Right cardiac atrium (tissue), 5 donors: ENCODE results near the gene BMP7. TPM values are rescaled to one million over a fixed set of nuclear protein-coding genes. Genes with fewer than 3 reads are reported as not detected.

Source experiments
- ATAC-seq, 2 donors: fragments of 200-7000 bp; cut with Tn5 transposase; one replicate each; pipeline versions ENCODE4 v1.8.0 to v1.9.1; 2020; ENCODE audit warnings: moderate library complexity in 2 of 2, mild to moderate bottlenecking in 1 of 2
- DNase-seq, 3 donors: peaks; one replicate each; pipeline ENCODE4 v3.0.0-alpha.2; 2020
- H3K27ac ChIP-seq: one replicate; pipeline ENCODE4 v1.5.1; 2013; ENCODE audit warnings: mild to moderate bottlenecking, low read length, control low read depth, moderate library complexity
- H3K27me3 ChIP-seq: one replicate; pipeline ENCODE4 v1.6.1; 2013; ENCODE audit not compliant: control insufficient read depth, insufficient read depth
- H3K4me1 ChIP-seq: one replicate; pipeline ENCODE4 v1.6.1; 2013; ENCODE audit warnings: low read length; ENCODE audit not compliant: control insufficient read depth, insufficient read depth
- H3K4me3 ChIP-seq: one replicate; pipeline ENCODE4 v1.5.1; 2013; ENCODE audit warnings: low read length, control low read depth
- H3K9me3 ChIP-seq: one replicate; pipeline ENCODE4 v1.6.1; 2013; ENCODE audit warnings: low read length; ENCODE audit not compliant: control insufficient read depth
- WGBS: extraction: QIAGEN DNeasy Blood & Tissue Kit; methylation state at CpG from one replicate; pipeline ENCODE4 v1.1.7; 2013; 5-methylcytosine and 5-hydroxymethylcytosine counted together
- intact Hi-C, 4 donors: fragments of 100-400 bp; cut with DNase I; formaldehyde crosslinking; loops; one replicate each; pipeline versions ENCODE4 v1.11.0 to v1.14.0; 2022 to 2023
- polyA plus RNA-seq: library from polyadenylated mRNA; stranded (reverse); fragments of 200-250 nt; gene quantifications from one replicate; pipeline ENCODE4 v1.2.3, GENCODE V29; 2013
- total RNA-seq, 4 donors: library from RNA; stranded (reverse); fragmentation: NEBNext Ultra II Directional; extraction: Animal tissue kit (Norgen Biotek cat#: 25700); gene quantifications; one replicate each; pipeline ENCODE4 v1.2.1, GENCODE V29; 2021
- donor health status: healthy with polysubstance abuse.
- donor health status: DM: no; HTN: yes; CAD: no.
- donor health status: DM: no; HTN: no; CAD: no.
- donor health status: DM: no; HTN: yes; CAD: no; lungs with severe emphysema.
- donor health status: DM: yes; HTN: yes; CAD: no.

Gene BMP7
- total and polyA plus RNA-seq, 5 donors: 22.4 to 39.4 (median 29.7) TPM

DNA sequence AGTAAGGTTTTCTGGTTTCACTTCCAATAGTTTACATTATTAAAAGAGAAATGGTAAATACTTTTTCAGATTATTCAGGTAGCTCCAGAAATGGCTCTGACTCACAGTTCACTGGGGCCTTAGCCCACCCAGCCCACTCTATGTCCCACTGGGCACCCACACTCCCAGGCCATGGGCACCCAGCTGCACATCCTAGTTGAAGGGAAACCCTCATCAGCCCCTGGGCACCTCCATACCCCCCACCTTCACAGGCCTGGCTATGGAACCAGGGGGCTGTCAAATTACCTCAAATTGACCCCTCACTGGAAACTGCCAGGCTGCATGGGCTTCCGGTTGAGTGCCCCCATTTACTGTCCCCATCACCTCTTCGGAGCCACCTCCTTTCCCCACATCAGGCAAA is 51.5 kb downstream of the BMP7 start:
- 91% methylated on average over 2 of the region's 2 CpGs for WGBS
- DNase-seq (no peak), ATAC-seq (no peak)
- Histone ChIP-seq H3K27me3 (no peaks in the 10 kb centered on the region), H3K4me1 (no peaks in the 10 kb centered on the region), H3K4me3 (no peak overlapping the region), H3K27ac (no peak overlapping the region), H3K9me3 (no peaks in the 10 kb centered on the region)
- intact Hi-C loops: no loop called here

DNA sequence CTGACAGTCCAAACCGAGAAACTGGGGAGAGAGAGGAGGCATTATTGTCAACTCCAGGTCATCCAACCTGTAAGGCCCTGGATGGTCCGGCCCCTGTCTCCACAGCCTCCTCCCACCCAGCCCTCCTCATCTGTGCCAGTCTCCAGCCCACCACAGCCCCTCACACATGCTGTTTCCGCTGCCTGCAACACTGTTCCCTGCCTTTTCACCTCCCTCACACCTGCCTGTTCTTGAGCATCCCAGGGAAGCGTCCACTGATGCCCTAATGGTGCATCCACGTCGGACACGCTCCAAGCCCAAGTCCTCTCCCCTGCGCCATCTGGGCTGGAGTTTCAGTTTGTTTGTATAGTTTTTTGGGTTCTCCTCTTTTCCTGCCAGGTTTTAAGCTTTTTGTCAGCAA is 52.0 kb downstream of the BMP7 start:
- ATAC-seq: no peak
- 89% methylated on average over 8 of the region's 8 CpGs for WGBS
- Histone ChIP-seq H3K4me3 (no peak overlapping the region), H3K4me1 (no peaks in the 10 kb centered on the region), H3K9me3 (no peaks in the 10 kb centered on the region), H3K27me3 (no peaks in the 10 kb centered on the region), H3K27ac (no peak overlapping the region)
- no peak for DNase-seq
- intact Hi-C loops: no loop called here

DNA sequence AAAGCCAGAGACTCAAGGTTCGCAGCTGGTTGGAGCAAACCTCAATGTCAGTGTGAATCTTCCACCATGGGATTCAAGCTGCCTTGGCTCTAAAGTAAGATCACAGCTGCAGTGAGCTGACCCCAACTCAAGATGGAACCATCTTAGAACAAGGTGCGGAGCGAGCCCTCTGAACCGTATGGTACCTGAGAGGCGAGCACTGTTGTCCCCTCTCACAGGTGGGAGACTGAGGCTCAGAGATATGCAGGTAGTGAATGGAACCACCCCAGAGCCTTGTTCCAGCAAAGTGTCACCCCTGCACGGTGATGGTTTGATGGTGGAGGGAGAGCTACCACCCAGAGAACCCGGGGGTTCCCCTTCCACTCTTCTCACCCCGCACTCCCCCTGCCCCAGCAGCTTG is 52.5 kb downstream of the BMP7 start:
- Histone ChIP-seq H3K9me3 (no peaks in the 10 kb centered on the region), H3K27me3 (no peaks in the 10 kb centered on the region), H3K27ac (no peak overlapping the region), H3K4me1 (no peaks in the 10 kb centered on the region), H3K4me3 (no peak overlapping the region)
- 91% methylated on average over 8 of the region's 8 CpGs for WGBS
- DNase-seq (no peak), ATAC-seq (no peak)
- intact Hi-C loops: no loop called here

DNA sequence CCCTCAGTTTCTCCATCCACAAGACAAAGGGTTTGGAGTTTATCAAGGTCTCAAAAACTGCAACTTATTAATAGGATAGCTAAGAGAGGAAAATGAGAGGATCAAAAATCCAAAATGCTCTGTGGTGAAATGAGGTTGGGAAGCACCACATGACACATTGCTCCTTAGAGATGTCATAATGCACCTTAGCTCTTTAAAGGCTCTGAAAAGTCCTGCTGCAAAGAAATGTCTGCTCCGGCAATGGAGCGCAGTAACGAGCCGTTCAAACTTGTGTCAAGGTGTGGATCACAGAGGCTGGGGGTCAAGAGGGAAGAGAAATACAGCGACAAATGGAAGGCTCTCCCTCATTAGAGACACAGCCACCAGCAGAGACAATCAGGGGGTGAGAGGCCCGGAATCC is 53.1 kb downstream of the BMP7 start:
- H3K9me3 ChIP-seq: no peaks in the 10 kb centered on the region
- H3K4me3 ChIP-seq: no peak overlapping the region
- H3K4me1 ChIP-seq: no peaks in the 10 kb centered on the region
- no peak for ATAC-seq
- DNase-seq: no peak
- intact Hi-C loops: no loop called here
- 94% methylated on average over 6 of the region's 6 CpGs for WGBS
- no peak overlapping the region for H3K27ac ChIP-seq
- H3K27me3 ChIP-seq: no peaks in the 10 kb centered on the region

DNA sequence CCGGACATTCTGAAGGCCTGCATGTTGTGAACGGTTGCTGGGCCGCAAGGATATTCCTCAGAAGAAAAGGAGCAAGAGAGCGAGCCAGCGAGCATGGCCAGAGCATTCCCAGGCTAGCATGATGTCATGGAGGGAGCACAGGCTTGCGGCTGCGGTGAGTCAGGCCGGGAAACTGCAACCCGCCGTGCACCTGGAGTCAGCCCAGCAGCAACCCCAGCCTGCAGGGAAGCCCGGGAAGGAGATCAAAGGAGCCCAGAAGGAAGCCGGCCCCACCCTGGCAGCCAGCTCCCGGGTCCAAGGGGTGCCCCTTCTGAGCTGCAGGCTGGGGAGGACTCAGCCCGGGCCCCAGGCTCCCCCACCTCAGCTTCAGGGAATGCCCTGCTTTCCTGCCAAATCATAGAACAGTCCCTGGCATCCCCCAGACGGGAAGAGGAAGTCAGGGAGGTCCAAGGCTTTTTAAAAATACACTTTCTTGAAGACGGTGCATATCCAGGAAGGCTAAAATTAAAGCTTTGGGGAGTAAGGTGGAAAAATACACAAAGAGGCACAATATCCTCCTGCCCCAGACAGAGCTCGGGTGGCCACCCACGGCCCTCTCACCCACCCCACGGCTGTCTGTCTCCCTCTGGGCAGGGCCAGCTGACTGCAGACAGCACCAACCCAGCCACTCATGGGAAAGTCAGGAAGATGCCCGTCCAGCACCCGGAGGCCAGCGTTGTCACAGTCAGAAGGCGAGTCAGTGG is 53.7 kb downstream of the BMP7 start:
- Histone ChIP-seq H3K27ac (no peak overlapping the region), H3K9me3 (no peaks in the 10 kb centered on the region), H3K27me3 (no peaks in the 10 kb centered on the region), H3K4me1 (no peaks in the 10 kb centered on the region), H3K4me3 (no peak overlapping the region)
- intact Hi-C loops: no loop called here
- peak; percentile 70 to 82 (median 71) for DNase-seq
- 31% methylated on average over 23 of the region's 23 CpGs for WGBS
- peak; percentile 84 to 91 for ATAC-seq

DNA sequence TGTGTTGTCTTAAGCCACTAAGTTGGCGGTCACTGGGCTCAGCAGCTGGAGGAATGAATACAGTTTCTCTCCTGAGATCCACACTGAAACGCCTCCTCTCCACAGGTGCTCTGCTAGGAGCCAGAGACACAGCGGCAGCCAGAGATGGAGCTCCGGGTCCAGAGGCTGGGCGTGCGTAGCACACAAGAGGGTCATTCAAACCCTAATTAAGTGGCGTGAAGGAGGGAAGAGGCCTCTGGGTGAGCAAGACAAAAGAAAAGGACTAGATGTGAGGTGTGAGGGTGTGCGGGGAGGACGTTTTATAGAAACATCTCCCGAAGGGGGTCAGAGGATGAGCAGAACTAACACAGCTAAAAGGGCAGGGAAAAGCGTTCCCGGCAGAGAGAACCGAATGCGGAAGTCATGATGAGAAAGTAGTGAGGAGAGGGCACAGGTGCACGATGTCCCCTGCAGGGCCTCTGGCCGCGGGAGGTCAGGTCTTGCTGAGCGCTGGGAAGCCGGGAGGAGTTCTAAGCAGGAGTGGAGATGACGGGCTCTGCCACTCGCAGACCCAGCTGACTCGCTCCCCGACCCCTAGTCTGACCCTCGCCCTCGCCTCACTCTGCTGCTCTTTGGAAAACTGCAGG is 54.4 kb downstream of the BMP7 start:
- WGBS: 74% methylated on average over 25 of the region's 25 CpGs
- no peaks in the 10 kb centered on the region for H3K27me3 ChIP-seq
- intact Hi-C loops: no loop called here
- H3K9me3 ChIP-seq: no peaks in the 10 kb centered on the region
- H3K27ac ChIP-seq: no peak overlapping the region
- H3K4me3 ChIP-seq: no peak overlapping the region
- peak in 1 of 2 donors; percentile 24 for ATAC-seq
- DNase-seq: no peak
- H3K4me1 ChIP-seq: no peaks in the 10 kb centered on the region

DNA sequence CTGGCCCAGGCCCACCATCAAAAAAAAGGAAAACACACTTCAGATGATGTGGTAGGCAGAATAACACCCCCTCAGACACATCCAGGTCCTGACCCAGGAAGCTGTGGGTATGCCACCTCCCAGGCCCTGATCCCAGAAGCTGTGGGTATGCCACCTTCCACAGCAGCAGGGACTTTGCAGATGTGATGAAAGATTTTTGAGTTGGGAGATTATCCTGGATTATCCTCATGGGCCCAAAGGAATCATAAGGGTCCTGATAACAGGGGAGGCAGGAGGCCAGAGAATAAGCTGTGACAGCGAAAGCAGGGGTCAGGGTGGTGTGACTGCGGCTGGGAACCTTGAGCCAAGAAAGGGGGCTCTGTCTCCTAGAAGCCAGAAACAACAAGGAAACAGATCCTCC is 55.0 kb downstream of the BMP7 start:
- no peak overlapping the region for H3K4me3 ChIP-seq
- WGBS: 67% methylated on average over 2 of the region's 2 CpGs
- H3K9me3 ChIP-seq: no peaks in the 10 kb centered on the region
- intact Hi-C loops: no loop called here
- DNase-seq (no peak), ATAC-seq (no peak)
- no peaks in the 10 kb centered on the region for H3K27me3 ChIP-seq
- no peaks in the 10 kb centered on the region for H3K4me1 ChIP-seq
- H3K27ac ChIP-seq: no peak overlapping the region

DNA sequence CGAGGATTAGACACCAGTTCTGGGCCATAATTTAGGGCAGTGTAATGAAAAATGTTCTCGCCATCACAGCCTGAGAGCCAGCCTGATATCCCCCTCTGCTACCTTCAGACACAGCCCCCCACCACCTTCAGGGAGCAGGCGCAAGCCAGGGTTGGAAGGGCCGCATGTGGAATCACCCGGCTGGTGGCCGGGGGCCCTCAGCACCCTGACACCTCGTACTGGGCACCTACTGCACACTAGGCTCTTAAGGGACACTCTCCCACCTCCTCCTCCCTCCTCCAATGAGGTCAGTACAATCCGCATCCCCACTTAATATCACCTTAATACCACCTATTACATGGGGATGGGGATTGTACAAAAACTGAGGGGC is 55.5 kb downstream of the BMP7 start:
- no peak for ATAC-seq
- H3K9me3 ChIP-seq: no peaks in the 10 kb centered on the region
- H3K27me3 ChIP-seq: no peaks in the 10 kb centered on the region
- H3K27ac ChIP-seq: no peak overlapping the region
- H3K4me1 ChIP-seq: no peaks in the 10 kb centered on the region
- WGBS: 87% methylated on average over 8 of the region's 8 CpGs
- DNase-seq: no peak
- H3K4me3 ChIP-seq: no peak overlapping the region
- intact Hi-C loops: no loop called here

DNA sequence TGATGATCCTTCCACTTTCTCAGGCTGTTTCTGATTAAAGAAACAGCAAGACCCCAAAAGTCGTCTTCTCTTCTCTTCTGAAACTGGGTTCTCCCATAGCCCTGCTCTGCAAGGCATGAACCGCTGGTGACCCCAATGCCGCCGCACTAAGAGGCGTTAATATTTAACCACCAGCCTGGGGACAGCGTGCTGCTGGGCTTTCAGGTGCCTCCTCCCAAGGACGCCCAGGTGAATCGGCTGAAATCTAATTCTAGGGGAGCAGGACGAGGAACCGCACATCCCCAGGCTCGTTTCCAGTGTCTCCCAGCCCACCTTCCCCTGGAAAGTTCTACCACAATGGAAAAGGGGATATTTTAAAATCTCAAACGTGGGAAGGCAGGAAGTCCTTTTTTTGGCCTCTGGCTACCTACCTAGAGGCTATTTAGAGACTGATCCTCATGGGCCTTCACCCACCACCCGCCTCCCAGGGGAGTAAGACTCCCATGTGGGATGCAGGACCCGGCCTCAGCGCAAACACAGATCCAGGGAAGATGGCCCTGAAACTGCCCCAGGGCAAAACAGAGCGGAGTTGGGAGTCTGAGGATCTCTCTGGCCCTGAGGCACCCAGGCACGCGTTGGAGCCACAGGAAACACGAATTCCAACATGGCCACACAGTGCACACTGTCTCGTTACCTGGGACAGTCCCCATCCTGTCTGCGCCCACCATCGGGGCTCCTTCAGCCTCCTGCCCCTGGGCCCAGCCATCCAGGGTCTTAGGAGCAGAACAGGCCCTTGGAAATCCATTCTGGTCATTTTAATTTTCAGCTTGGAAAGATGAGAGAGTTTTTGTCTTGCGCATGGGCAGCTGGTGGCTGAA is 56.2 kb downstream of the BMP7 start:
- intact Hi-C loops: no loop called here
- no peak for ATAC-seq
- Histone ChIP-seq H3K4me1 (no peaks in the 10 kb centered on the region), H3K4me3 (no peak overlapping the region), H3K27me3 (no peaks in the 10 kb centered on the region), H3K27ac (no peak overlapping the region), H3K9me3 (no peaks in the 10 kb centered on the region)
- DNase-seq: no peak
- 82% methylated on average over 23 of the region's 23 CpGs for WGBS

DNA sequence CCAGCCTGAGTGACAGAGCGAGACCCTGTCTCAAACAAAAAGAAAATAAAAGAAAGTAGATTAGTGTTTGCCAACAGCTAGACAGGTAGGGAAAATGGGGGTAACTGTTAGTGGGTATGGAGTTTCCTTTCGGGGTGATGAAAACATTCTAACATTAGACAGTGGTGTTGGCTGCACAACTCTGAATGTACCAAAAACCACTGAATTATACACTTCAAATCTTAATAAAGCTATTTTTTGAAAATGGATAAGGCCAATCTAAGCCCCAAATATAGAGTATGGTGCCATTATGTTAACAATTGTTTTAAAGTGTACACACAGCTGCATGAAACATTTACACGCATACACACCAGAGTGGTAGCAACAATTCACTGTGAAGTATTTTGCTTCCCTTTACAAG is 57.0 kb downstream of the BMP7 start:
- no peaks in the 10 kb centered on the region for H3K27me3 ChIP-seq
- no peak overlapping the region for H3K27ac ChIP-seq
- no peak for DNase-seq
- H3K4me3 ChIP-seq: no peak overlapping the region
- H3K9me3 ChIP-seq: no peaks in the 10 kb centered on the region
- H3K4me1 ChIP-seq: no peaks in the 10 kb centered on the region
- 96% methylated on average over 3 of the region's 3 CpGs for WGBS
- ATAC-seq: no peak
- intact Hi-C loops: no loop called here

DNA sequence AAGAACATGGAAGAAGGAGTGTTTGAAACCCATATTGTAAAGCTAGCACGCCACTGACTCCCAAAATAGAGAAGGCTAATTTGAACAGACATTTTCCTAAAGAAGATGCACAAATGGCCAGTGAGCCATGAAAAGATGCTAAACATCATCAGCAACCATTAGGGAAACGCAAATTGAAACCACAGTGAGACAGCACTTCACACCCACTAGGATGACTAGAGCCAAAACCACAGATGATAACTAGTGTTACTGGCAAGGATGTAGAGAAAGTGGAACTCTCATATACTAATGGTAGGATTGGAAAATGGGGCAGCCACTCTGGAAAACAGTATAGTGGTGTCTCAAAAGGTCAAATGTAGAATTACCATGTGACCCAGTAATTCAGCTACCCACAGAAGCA is 58.2 kb downstream of the BMP7 start:
- no peak overlapping the region for H3K4me3 ChIP-seq
- no peaks in the 10 kb centered on the region for H3K4me1 ChIP-seq
- ATAC-seq (no peak), DNase-seq (no peak)
- H3K27me3 ChIP-seq: no peaks in the 10 kb centered on the region
- WGBS: 71% methylated on average over 2 of the region's 2 CpGs
- no peaks in the 10 kb centered on the region for H3K9me3 ChIP-seq
- no peak overlapping the region for H3K27ac ChIP-seq
- intact Hi-C loops: no loop called here
